WI38 (cell line): ENCODE measurements around the gene SPATS2L.

Source experiments
- H3K4me3 ChIP-seq: 2 replicates; pipeline ENCODE4 v1.5.1; 2011; ENCODE audit warnings: low read depth, mild to moderate bottlenecking, control low read depth, low read length
- CTCF ChIP-seq: IDR thresholded peaks from 2 replicates; pipeline ENCODE4 v1.5.1; 2012; ENCODE audit warnings: low read depth, mild to moderate bottlenecking, control low read depth, low read length

The SPATS2L gene

GRCh38 chr2:200528228-200528627 is 221.7 kb downstream of the SPATS2L start:
- no peak overlapping the region for H3K4me3 ChIP-seq
- TF ChIP-seq CTCF = no peak
